K562 (cell line): Measurements from ENCODE around the gene PRSS8. TPM values are rescaled to one million over a fixed set of nuclear protein-coding genes. Genes with fewer than 3 reads are reported as not detected.
A peak's percentile ranks its signal among the peaks of the same experiment; 100 is the strongest.

ENCODE experiments used
- CBX5 ChIP-seq: IDR thresholded peaks from 2 replicates; pipeline ENCODE4 v1.6.1; 2014; ENCODE audit warnings: low read depth, borderline replicate concordance
- FOXP4 ChIP-seq: sonication (generic); formaldehyde crosslinking; IDR thresholded peaks from 2 replicates; pipeline ENCODE4 v1.8.0; 2022; ENCODE audit warnings: mild to moderate bottlenecking, missing genetic modification reagents, borderline replicate concordance
- HMGXB4 ChIP-seq: sonication (generic); formaldehyde crosslinking; IDR thresholded peaks from 2 replicates; pipeline ENCODE4 v1.8.1; 2023; ENCODE audit warnings: mild to moderate bottlenecking, missing genetic modification reagents
- KDM4B ChIP-seq, 2 experiments: fragments of 450-650 bp in 1 of 2; sonication (generic) in 1 of 2; IDR thresholded peaks; 2 replicates each; pipeline ENCODE4 v1.6.1; 2016 to 2017; ENCODE audit warnings: borderline replicate concordance in 2 of 2, antibody characterized with exemption in 1 of 2, low read depth in 1 of 2, mild to moderate bottlenecking in 1 of 2
- KLF16 ChIP-seq: IDR thresholded peaks from 2 replicates; pipeline ENCODE4 v1.6.1; 2016; ENCODE audit warnings: antibody characterized with exemption
- LARP7 ChIP-seq: fragments of 450-650 bp; IDR thresholded peaks from 2 replicates; pipeline ENCODE4 v1.6.1; 2016
- MAFF ChIP-seq: IDR thresholded peaks from 2 replicates; pipeline ENCODE4 v1.6.1; 2012; ENCODE audit warnings: low read length, improper control_type of control experiment
- SMARCA4 ChIP-seq: fragments of 450-650 bp; IDR thresholded peaks from 2 replicates; pipeline ENCODE4 v1.6.1; 2016
- SRSF1 ChIP-seq: fragments of 200-400 bp; formaldehyde crosslinking; IDR thresholded peaks from 2 replicates; pipeline ENCODE4 v1.6.1; 2017; ENCODE audit warnings: mild to moderate bottlenecking, low read depth, low read length, moderate library complexity
- ZNF3 ChIP-seq: fragments of 250-450 bp; sonication (Bioruptor Pico); IDR thresholded peaks from 2 replicates; pipeline ENCODE4 v1.5.0; 2021; ENCODE audit warnings: mild to moderate bottlenecking, moderate library complexity
- ZNF384 ChIP-seq: IDR thresholded peaks from 2 replicates; pipeline ENCODE4 v1.6.1; 2012; ENCODE audit warnings: low read depth, low read length, improper control_type of control experiment
- ZNF407 ChIP-seq: fragments of 450-650 bp; IDR thresholded peaks from 2 replicates; pipeline ENCODE4 v1.6.1; 2016; ENCODE audit warnings: low read depth
- polyA plus RNA-seq, 8 experiments: library from polyadenylated mRNA; depleted of rRNA in 4 of 8; stranded (reverse) in 5 of 8; unstranded in 3 of 8; fragments of >200 nt; fragmentation: Nextera tagmentation in 2 of 8; fragmentation: Illumina TruSeq in 1 of 8; extraction: Ambion mirVana in 2 of 8; extraction: Trizol in 1 of 8; gene quantifications; 2 replicates each; pipeline versions ENCODE4 v1.2.1 to v1.2.3, GENCODE V29; 2011 to 2014; ENCODE audit warnings: inconsistent platforms in 1 of 8, missing spikeins in 1 of 8
- total RNA-seq, 7 experiments: library from RNA; depleted of rRNA in 6 of 7; stranded (reverse); fragments of >200 nt in 6 of 7; fragmentation: Illumina TruSeq in 2 of 7; extraction: Trizol in 2 of 7; gene quantifications; 2 replicates each; pipeline versions ENCODE4 v1.2.1 to v1.2.3, GENCODE V29; 2011 to 2021; ENCODE audit warnings: low replicate concordance in 1 of 7
- TF ChIP-seq, protein P1 (sequence below): fragments of 250-450 bp; sonication (Bioruptor Pico); IDR thresholded peaks from 2 replicates; pipeline ENCODE4 v1.5.0; 2021

The PRSS8 gene
- total and polyA plus RNA-seq, 9 of the 15 experiments (the other 6 are each of a cell fraction or from before 2014, with no cell fraction given) = 0.25 to 3.9 (median 1.3) TPM; not detected in 1

- no peak for TF ChIP-seq ZNF407
- TF ChIP-seq LARP7 = no peak
- no peak for TF ChIP-seq FOXP4 (CRISPR knock-in tag)
- TF ChIP-seq ZNF384 = no peak
- no peak for TF ChIP-seq ZNF3 (CRISPR knock-in tag)
- no peak for TF ChIP-seq HMGXB4
- TF ChIP-seq KLF16 = no peak
- TF ChIP-seq MAFF = peak; percentile 26; the same call in 1 of the 2 replicates
- no peak for TF ChIP-seq KDM4B (IDR thresholded peaks at IDR 0.05; ENCODE audit: borderline replicate concordance in 2 of 2, low read depth in 1 of 2)
- TF ChIP-seq, protein P1, sequence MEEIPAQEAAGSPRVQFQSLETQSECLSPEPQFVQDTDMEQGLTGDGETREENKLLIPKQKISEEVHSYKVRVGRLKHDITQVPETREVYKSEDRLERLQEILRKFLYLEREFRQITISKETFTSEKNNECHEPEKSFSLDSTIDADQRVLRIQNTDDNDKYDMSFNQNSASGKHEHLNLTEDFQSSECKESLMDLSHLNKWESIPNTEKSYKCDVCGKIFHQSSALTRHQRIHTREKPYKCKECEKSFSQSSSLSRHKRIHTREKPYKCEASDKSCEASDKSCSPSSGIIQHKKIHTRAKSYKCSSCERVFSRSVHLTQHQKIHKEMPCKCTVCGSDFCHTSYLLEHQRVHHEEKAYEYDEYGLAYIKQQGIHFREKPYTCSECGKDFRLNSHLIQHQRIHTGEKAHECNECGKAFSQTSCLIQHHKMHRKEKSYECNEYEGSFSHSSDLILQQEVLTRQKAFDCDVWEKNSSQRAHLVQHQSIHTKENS (CRISPR knock-in tag) = no peak
- no peak for TF ChIP-seq SRSF1
- TF ChIP-seq CBX5 = no peak; the same call in 1 of the 2 replicates
- TF ChIP-seq SMARCA4 = peak; percentile 58
Observed at GRCh38 chr16:31128711-31129567, 6.6 kb downstream of the PRSS8 start (continued).
